CD4-positive, alpha-beta T cell treated with Interleukin-17A for 4 hours (primary cell): ENCODE results near the gene AQP1.
A peak's percentile ranks its signal among the peaks of the same experiment; 100 is the strongest.

Experiments
- DNase-seq: peaks from one replicate; pipeline ENCODE4 v3.0.0-alpha.2; 2020; ENCODE audit warnings: mixed read lengths

The AQP1 gene

GRCh38 chr7:30907527-30908267, 4.0 kb upstream of the AQP1 start:
- no peak for DNase-seq

GRCh38 chr7:30908681-30909080, 3.0 kb upstream of the AQP1 start:
- no peak for DNase-seq

- no peak for DNase-seq
Observed at GRCh38 chr7:30909431-30909830, 2.2 kb upstream of the AQP1 start.

- no peak for DNase-seq
Observed at GRCh38 chr7:30910411-30911073, 1.1 kb upstream of the AQP1 start.

- no peak for DNase-seq
Observed at GRCh38 chr7:30911133-30911532, 520 bp upstream of the AQP1 start.

GRCh38 chr7:30912021-30912730, 523 bp downstream of the AQP1 start:
- no peak for DNase-seq

GRCh38 chr7:30912731-30912985, 1.0 kb downstream of the AQP1 start:
- no peak for DNase-seq

GRCh38 chr7:30912986-30913811, 1.5 kb downstream of the AQP1 start:
- DNase-seq = no peak

- no peak for DNase-seq
Observed at GRCh38 chr7:30913821-30914515, 2.3 kb downstream of the AQP1 start.

GRCh38 chr7:30914596-30914995, 2.9 kb downstream of the AQP1 start:
- no peak for DNase-seq

- no peak for DNase-seq
Observed at GRCh38 chr7:30915005-30915601, 3.5 kb downstream of the AQP1 start.

GRCh38 chr7:30915751-30916150, 4.1 kb downstream of the AQP1 start:
- DNase-seq = no peak

GRCh38 chr7:30916255-30916654, 4.6 kb downstream of the AQP1 start:
- no peak for DNase-seq

- no peak for DNase-seq
Observed at GRCh38 chr7:30916767-30917166, 5.1 kb downstream of the AQP1 start.

GRCh38 chr7:30917216-30917893, 5.7 kb downstream of the AQP1 start:
- no peak for DNase-seq

GRCh38 chr7:30918676-30919075, 7.0 kb downstream of the AQP1 start:
- no peak for DNase-seq

- DNase-seq = peak; percentile 1
Observed at GRCh38 chr7:30920021-30920583, 8.4 kb downstream of the AQP1 start.

GRCh38 chr7:30920584-30921539, 9.2 kb downstream of the AQP1 start:
- DNase-seq = peak; percentile 1

GRCh38 chr7:30921540-30922401, 10.1 kb downstream of the AQP1 start:
- DNase-seq = peak; percentile 0
